Stimulated activated CD4-positive, alpha-beta T cell treated with anti-CD3 and anti-CD28 coated beads, Interleukin-12 subunit alpha, Interleukin-12 subunit beta, amount 100 ng/mL, for 4 hours (primary cell): Measurements from ENCODE around the gene CLEC14A.

Experiments used
- DNase-seq: peaks from one replicate; pipeline ENCODE4 v3.0.0-alpha.2; 2020

Gene CLEC14A

GRCh38 chr14:38204719-38205115 lies 51.2 kb downstream of the CLEC14A start:
- DNase-seq: no peak
